ENCODE measurements around the gene IL5RA. TPM values are rescaled to one million over a fixed set of nuclear protein-coding genes. Genes with fewer than 3 reads are reported as not detected.

The IL5RA gene
- total and polyA plus RNA-seq, 10 of the 15 experiments (the other 5 are each of a cell fraction or from before 2014, with no cell fraction given): 0.04 to 0.53 (median 0.14) TPM; not detected in 6

- ATAC-seq: no peak
- Histone ChIP-seq H3K4me1 (ENCODE audit: control insufficient read depth, insufficient read depth, low read length) (no peaks in the 10 kb centered on the region), H4K20me1 (ENCODE audit: control insufficient read depth, insufficient read depth) (no peaks in the 10 kb centered on the region), H3K79me2 (ENCODE audit: control insufficient read depth, insufficient read depth, low read length) (no peaks in the 10 kb centered on the region), H3K27me3 (replicated peaks in 1 of 2; ENCODE audit: control insufficient read depth in 2 of 2, insufficient read depth in 2 of 2, low read length in 1 of 2) (peaks cover 0 to 2% of the 10 kb centered on the region in 2 experiments; a peak in 1 of 4 replicates), H3K27ac (ENCODE audit: control insufficient read depth, insufficient read depth) (no peak overlapping the region), H2AFZ (ENCODE audit: control insufficient read depth, low read depth, low read length) (no peak overlapping the region), H3K9me3 (replicated peaks; ENCODE audit: control insufficient read depth, insufficient read depth, low read length) (no peaks in the 10 kb centered on the region), H3K4me2 (ENCODE audit: control insufficient read depth, insufficient read depth) (no peak overlapping the region), H3K4me3 (no peak overlapping the region), H3K9ac (ENCODE audit: control insufficient read depth, insufficient read depth, low read length) (no peak overlapping the region), H3K36me3 (ENCODE audit: control insufficient read depth in 2 of 2, insufficient read depth in 2 of 2, low read length in 1 of 2) (no peaks in the 10 kb centered on the region)
- 49% methylated on average over 4 of the region's 4 CpGs for WGBS (ENCODE audit: insufficient coverage, insufficient replicate concordance, low lambda C conversion rate, missing lambda C conversion rate)
- ChIA-PET RAD21 (ENCODE audit: unreplicated experiment) (no interaction called here), SMC1A (ENCODE audit: uncharacterized antibody, unreplicated experiment) (no interaction called here), CTCF (no interaction called here), POLR2A (no interaction called here)
- FAIRE-seq: no peak
- in situ Hi-C loops (cut with MboI) (no loop called here), intact Hi-C loops (cut with micrococcal nuclease; ENCODE audit: unreplicated experiment) (no loop called here)
- BruUV-seq (replicated peaks): no TSS peak
- no peak for DNase-seq (ENCODE audit: low read depth, low spot score)
- no peak for TF ChIP-seq ZBED1 (IDR thresholded peaks at IDR 0.05; ENCODE audit: borderline replicate concordance)
- no peak for TF ChIP-seq ZNF24 (IDR thresholded peaks at IDR 0.05)
- no peak for TF ChIP-seq NFIC (IDR thresholded peaks at IDR 0.05; ENCODE audit: low read depth, low read length)
- TF ChIP-seq CBX3 (IDR thresholded peaks at IDR 0.05; ENCODE audit: borderline replicate concordance, low read depth): no peak
- TF ChIP-seq ZSCAN29 (IDR thresholded peaks at IDR 0.05): no peak
- TF ChIP-seq TCF7 (IDR thresholded peaks at IDR 0.05; ENCODE audit: borderline replicate concordance): no peak
- TF ChIP-seq CUX1 (IDR thresholded peaks at IDR 0.05; ENCODE audit: insufficient replicate concordance, low read depth, low read length): no peak
- TF ChIP-seq HDGF (IDR thresholded peaks at IDR 0.05): no peak
- TF ChIP-seq E4F1 (IDR thresholded peaks at IDR 0.05; ENCODE audit: borderline replicate concordance, partially characterized antibody): no peak
- TF ChIP-seq RAD51 (IDR thresholded peaks at IDR 0.05): no peak
- no peak for TF ChIP-seq RELA (IDR thresholded peaks at IDR 0.05; ENCODE audit: borderline replicate concordance, partially characterized antibody)
- TF ChIP-seq PKNOX1 (IDR thresholded peaks at IDR 0.05): no peak
- no peak for TF ChIP-seq YBX1 (IDR thresholded peaks at IDR 0.05)
- TF ChIP-seq CTCF (IDR thresholded peaks at IDR 0.05 in 2 of 3, conservative IDR thresholded peaks at IDR 0.05 in 1 of 3; ENCODE audit: control insufficient read depth in 2 of 3, extremely low read depth in 1 of 3, insufficient read depth in 1 of 3, low read depth in 3 of 3, low read length in 3 of 3): no peak
- no peak for TF ChIP-seq MTA2 (IDR thresholded peaks at IDR 0.05; ENCODE audit: low read depth)
These were observed 43.3 kb downstream of the IL5RA start for GRCh38 chr3:3066910-3067309.

All from GM12878 (cell line).